GM18517 (cell line): ENCODE data around the gene DBNDD1.

Source experiments
- ATAC-seq: cut with Tn5 transposase; IDR thresholded peaks from one replicate; pipeline ENCODE4 v1.9.1; 2021; ENCODE audit warnings: mild to moderate bottlenecking, moderate library complexity; ENCODE audit not compliant: unreplicated experiment

The DBNDD1 gene

GRCh38 chr16:90037276-90037675 lies 18.0 kb upstream of the DBNDD1 start:
- no peak for ATAC-seq

GRCh38 chr16:90035902-90036301 lies 16.6 kb upstream of the DBNDD1 start:
- no peak for ATAC-seq

GRCh38 chr16:90034504-90034903 lies 15.2 kb upstream of the DBNDD1 start:
- no peak for ATAC-seq

- no peak for ATAC-seq
Observed at GRCh38 chr16:90033387-90033786, 14.1 kb upstream of the DBNDD1 start.

GRCh38 chr16:90032674-90033331 lies 13.5 kb upstream of the DBNDD1 start:
- ATAC-seq: no peak

- no peak for ATAC-seq
Observed at GRCh38 chr16:90031931-90032673, 12.8 kb upstream of the DBNDD1 start.

GRCh38 chr16:90031186-90031930 lies 12.1 kb upstream of the DBNDD1 start:
- no peak for ATAC-seq

GRCh38 chr16:90028985-90029384 lies 9.7 kb upstream of the DBNDD1 start:
- ATAC-seq: no peak

- no peak for ATAC-seq
Observed at GRCh38 chr16:90027611-90028010, 8.4 kb upstream of the DBNDD1 start.

- ATAC-seq: no peak
Observed at GRCh38 chr16:90026135-90026534, 6.9 kb upstream of the DBNDD1 start.

GRCh38 chr16:90023078-90023447 lies 3.8 kb upstream of the DBNDD1 start:
- ATAC-seq: no peak

GRCh38 chr16:90022209-90023077 lies 3.2 kb upstream of the DBNDD1 start:
- no peak for ATAC-seq

- no peak for ATAC-seq
Observed at GRCh38 chr16:90020838-90021382, 1.7 kb upstream of the DBNDD1 start.

GRCh38 chr16:90020260-90020837 lies 1.1 kb upstream of the DBNDD1 start:
- no peak for ATAC-seq

- ATAC-seq: no peak
Observed at GRCh38 chr16:90019543-90020259, 445 bp upstream of the DBNDD1 start.

- ATAC-seq: no peak
Observed at GRCh38 chr16:90018297-90018651, 982 bp downstream of the DBNDD1 start.

- no peak for ATAC-seq
Observed at GRCh38 chr16:90016339-90016950, 2.8 kb downstream of the DBNDD1 start.

- ATAC-seq: no peak
Observed at GRCh38 chr16:90015586-90016338, 3.5 kb downstream of the DBNDD1 start.
